HEK293T (cell line): ENCODE results near the gene ELSPBP1.

Source experiments
- CTCF ChIA-PET: fragments of 350-600 bp; formaldehyde crosslinking; extraction: SDS; loops from one replicate; lab custom pipeline; 2021; ENCODE audit warnings: antibody characterized with exemption, inconsistent platforms; lab: Yijun Ruan, JAX
- POLR2A ChIA-PET: fragments of 350-600 bp; formaldehyde crosslinking; extraction: SDS; loops from one replicate; lab custom pipeline; 2020; ENCODE audit warnings: antibody characterized with exemption, inconsistent platforms; lab: Yijun Ruan, JAX
- DNase-seq: peaks from one replicate; pipeline ENCODE4 v3.0.0; 2012; ENCODE audit warnings: mixed read lengths; ENCODE audit errors: extremely low spot score
- ARNT ChIP-seq: fragments of 450-650 bp; IDR thresholded peaks from 2 replicates; pipeline ENCODE4 v1.6.1; 2017; ENCODE audit warnings: mild to moderate bottlenecking
- BHLHE40 ChIP-seq: fragments of 450-650 bp; IDR thresholded peaks from 2 replicates; pipeline ENCODE4 v1.6.1; 2016; ENCODE audit warnings: mild to moderate bottlenecking, moderate library complexity, borderline replicate concordance
- CTBP1 ChIP-seq: fragments of 450-650 bp; IDR thresholded peaks from 2 replicates; pipeline ENCODE4 v1.6.1; 2016; ENCODE audit warnings: borderline replicate concordance
- ELF4 ChIP-seq: fragments of 450-650 bp; IDR thresholded peaks from 2 replicates; pipeline ENCODE4 v1.6.1; 2017; ENCODE audit warnings: antibody characterized with exemption
- FOXA1 ChIP-seq: fragments of 450-650 bp; IDR thresholded peaks from 2 replicates; pipeline ENCODE4 v1.6.1; 2016; ENCODE audit warnings: mild to moderate bottlenecking
- FOXK2 ChIP-seq: fragments of 450-650 bp; IDR thresholded peaks from 2 replicates; pipeline ENCODE4 v1.6.1; 2016; ENCODE audit warnings: mild to moderate bottlenecking
- FOXM1 ChIP-seq: fragments of 450-650 bp; IDR thresholded peaks from 2 replicates; pipeline ENCODE4 v1.6.1; 2017; ENCODE audit warnings: mild to moderate bottlenecking, borderline replicate concordance
- HDGF ChIP-seq: fragments of 450-650 bp; IDR thresholded peaks from 2 replicates; pipeline ENCODE4 v1.6.1; 2017; ENCODE audit warnings: antibody characterized with exemption, borderline replicate concordance
- L3MBTL2 ChIP-seq: fragments of 450-650 bp; conservative IDR thresholded peaks from 2 replicates; pipeline ENCODE4 v1.6.1; 2016; ENCODE audit warnings: mild to moderate bottlenecking
- LEF1 ChIP-seq: fragments of 450-650 bp; IDR thresholded peaks from 2 replicates; pipeline ENCODE4 v1.6.1; 2017; ENCODE audit warnings: mild to moderate bottlenecking, borderline replicate concordance
- NFRKB ChIP-seq: fragments of 450-650 bp; IDR thresholded peaks from 2 replicates; pipeline ENCODE4 v1.6.1; 2016; ENCODE audit warnings: mild to moderate bottlenecking, moderate library complexity
- PKNOX1 ChIP-seq: fragments of 450-650 bp; IDR thresholded peaks from 2 replicates; pipeline ENCODE4 v1.6.1; 2016
- SP1 ChIP-seq: fragments of 450-650 bp; IDR thresholded peaks from 2 replicates; pipeline ENCODE4 v1.6.1; 2017
- SUZ12 ChIP-seq: fragments of 450-650 bp; IDR thresholded peaks from 2 replicates; pipeline ENCODE4 v1.6.1; 2016; ENCODE audit warnings: mild to moderate bottlenecking
- TARDBP ChIP-seq: fragments of 450-650 bp; IDR thresholded peaks from 2 replicates; pipeline ENCODE4 v1.6.1; 2016
- ZNF384 ChIP-seq: fragments of 450-650 bp; IDR thresholded peaks from 2 replicates; pipeline ENCODE4 v1.6.1; 2016

ELSPBP1 gene

GRCh38 chr19:47996230-47996727 is 1.8 kb downstream of the ELSPBP1 start:
- ChIA-PET POLR2A (no interaction called here), CTCF (no interaction called here)
- no peak for DNase-seq
- TF ChIP-seq ZNF384: no peak

- DNase-seq: no peak
- ChIA-PET CTCF (no interaction called here), POLR2A (no interaction called here)
- TF ChIP-seq ZNF384: no peak
- TF ChIP-seq L3MBTL2: no peak
- no peak for TF ChIP-seq ARNT
- no peak for TF ChIP-seq FOXK2
- no peak for TF ChIP-seq TARDBP
- TF ChIP-seq FOXM1: no peak
- TF ChIP-seq LEF1: no peak
- TF ChIP-seq ELF4: no peak
- no peak for TF ChIP-seq SUZ12
- TF ChIP-seq PKNOX1: no peak
- no peak for TF ChIP-seq CTBP1
These were observed 4.4 kb downstream of the ELSPBP1 start for GRCh38 chr19:47998800-47999199.

GRCh38 chr19:48000846-48001245 is 6.4 kb downstream of the ELSPBP1 start:
- TF ChIP-seq FOXA1 (no peak), HDGF (no peak), FOXK2 (no peak), BHLHE40 (no peak), TARDBP (no peak), SUZ12 (no peak), L3MBTL2 (no peak)
- CTCF ChIA-PET: interaction anchor here (0.6 kb wide), 1 partner anchor 12 kb away, joined by 3 read pairs; no protein-coding TSS in a partner anchor

GRCh38 chr19:48004236-48004635 is 9.8 kb downstream of the ELSPBP1 start:
- no peak for DNase-seq
- no peak for TF ChIP-seq LEF1

More at GRCh38 chr19:48000846-48001245, 6.4 kb downstream of the ELSPBP1 start:
- POLR2A ChIA-PET: no interaction called here
- no peak for DNase-seq

GRCh38 chr19:48006762-48007161 is 12.3 kb downstream of the ELSPBP1 start:
- peak; percentile 23 for DNase-seq
- TF ChIP-seq ARNT: no peak
- TF ChIP-seq TARDBP: no peak
- TF ChIP-seq CTBP1: no peak
- TF ChIP-seq LEF1: no peak
- no peak for TF ChIP-seq FOXA1
- no peak for TF ChIP-seq NFRKB
- no peak for TF ChIP-seq ZNF384
- no peak for TF ChIP-seq ELF4
- no peak for TF ChIP-seq HDGF
- CTCF ChIA-PET: no interaction called here
- POLR2A ChIA-PET: no interaction called here

More at GRCh38 chr19:48004236-48004635, 9.8 kb downstream of the ELSPBP1 start:
- ChIA-PET CTCF (no interaction called here), POLR2A (no interaction called here)

GRCh38 chr19:48010932-48011758 is 16.7 kb downstream of the ELSPBP1 start:
- TF ChIP-seq CTBP1: no peak
- no peak for TF ChIP-seq TARDBP
- TF ChIP-seq BHLHE40: no peak
- TF ChIP-seq LEF1: no peak
- no peak for TF ChIP-seq NFRKB
- TF ChIP-seq FOXA1: no peak
- no peak for TF ChIP-seq ZNF384
- no peak for TF ChIP-seq SUZ12
- TF ChIP-seq HDGF: no peak
- no peak for TF ChIP-seq SP1
- no peak for TF ChIP-seq ARNT
- TF ChIP-seq PKNOX1: no peak
- no peak for DNase-seq
- CTCF ChIA-PET: interaction anchor here (0.7 kb wide), 1 partner anchor 16 kb away, joined by 3 read pairs; no protein-coding TSS in a partner anchor
- POLR2A ChIA-PET: no interaction called here

- POLR2A ChIA-PET: no interaction called here
These were observed 26.3 kb downstream of the ELSPBP1 start for GRCh38 chr19:48020686-48021085.

More at GRCh38 chr19:48020686-48021085, 26.3 kb downstream of the ELSPBP1 start:
- no peak for DNase-seq
- CTCF ChIA-PET: no interaction called here
- TF ChIP-seq FOXK2: no peak
- no peak for TF ChIP-seq CTBP1
- TF ChIP-seq ARNT: no peak
- TF ChIP-seq FOXM1: no peak
- no peak for TF ChIP-seq ZNF384
- TF ChIP-seq BHLHE40: no peak
- TF ChIP-seq SUZ12: no peak
